ENCODE measurements around the gene CDC42. TPM values are rescaled to one million over a fixed set of nuclear protein-coding genes. Genes with fewer than 3 reads are reported as not detected.

The CDC42 gene
- total and polyA plus RNA-seq, 9 of the 15 experiments (the other 6 are each of a cell fraction or from before 2014, with no cell fraction given) = 186 to 398 (median 325) TPM

GRCh38 chr1:22040286-22040623, 12.3 kb upstream of the CDC42 start (continued):
- TF ChIP-seq JUND (IDR thresholded peaks at IDR 0.05; ENCODE audit: borderline replicate concordance, low read depth, low read length) (peak; percentile 21; the same call in 1 of the 2 replicates), JUND (tag; IDR thresholded peaks at IDR 0.05; ENCODE audit: borderline replicate concordance, low read depth, low read length) (no peak), ZNF57 (CRISPR knock-in tag; IDR thresholded peaks at IDR 0.05) (no peak), PATZ1 (CRISPR knock-in tag; IDR thresholded peaks at IDR 0.05; ENCODE audit: borderline replicate concordance) (no peak), ZBTB9 (CRISPR knock-in tag; IDR thresholded peaks at IDR 0.05) (0 out of 2 replicates have a peak, but pooled peaks have one; percentile 8), ZBTB1 (CRISPR knock-in tag; IDR thresholded peaks at IDR 0.05; ENCODE audit: borderline replicate concordance, low read depth) (no peak)
- TF ChIP-seq, protein P1, sequence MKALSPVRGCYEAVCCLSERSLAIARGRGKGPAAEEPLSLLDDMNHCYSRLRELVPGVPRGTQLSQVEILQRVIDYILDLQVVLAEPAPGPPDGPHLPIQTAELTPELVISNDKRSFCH (CRISPR knock-in tag; IDR thresholded peaks at IDR 0.05) = no peak
- TF ChIP-seq, protein P1 (tag; IDR thresholded peaks at IDR 0.05) = peak; percentile 62; the same call in 1 of the 2 replicates
